Ishikawa (cell line): ENCODE measurements around the gene CMTM3.

Experiments
- EGR1 ChIP-seq: IDR thresholded peaks from 2 replicates; pipeline ENCODE4 v1.6.1; 2012
- NFIC ChIP-seq: IDR thresholded peaks from 2 replicates; pipeline ENCODE4 v1.6.1; 2012
- ZBTB7A ChIP-seq: IDR thresholded peaks from 2 replicates; pipeline ENCODE4 v1.6.1; 2012; ENCODE audit warnings: low read depth
- TF ChIP-seq, protein P1 (sequence below): IDR thresholded peaks from 2 replicates; pipeline ENCODE4 v1.6.1; 2012

DNA sequence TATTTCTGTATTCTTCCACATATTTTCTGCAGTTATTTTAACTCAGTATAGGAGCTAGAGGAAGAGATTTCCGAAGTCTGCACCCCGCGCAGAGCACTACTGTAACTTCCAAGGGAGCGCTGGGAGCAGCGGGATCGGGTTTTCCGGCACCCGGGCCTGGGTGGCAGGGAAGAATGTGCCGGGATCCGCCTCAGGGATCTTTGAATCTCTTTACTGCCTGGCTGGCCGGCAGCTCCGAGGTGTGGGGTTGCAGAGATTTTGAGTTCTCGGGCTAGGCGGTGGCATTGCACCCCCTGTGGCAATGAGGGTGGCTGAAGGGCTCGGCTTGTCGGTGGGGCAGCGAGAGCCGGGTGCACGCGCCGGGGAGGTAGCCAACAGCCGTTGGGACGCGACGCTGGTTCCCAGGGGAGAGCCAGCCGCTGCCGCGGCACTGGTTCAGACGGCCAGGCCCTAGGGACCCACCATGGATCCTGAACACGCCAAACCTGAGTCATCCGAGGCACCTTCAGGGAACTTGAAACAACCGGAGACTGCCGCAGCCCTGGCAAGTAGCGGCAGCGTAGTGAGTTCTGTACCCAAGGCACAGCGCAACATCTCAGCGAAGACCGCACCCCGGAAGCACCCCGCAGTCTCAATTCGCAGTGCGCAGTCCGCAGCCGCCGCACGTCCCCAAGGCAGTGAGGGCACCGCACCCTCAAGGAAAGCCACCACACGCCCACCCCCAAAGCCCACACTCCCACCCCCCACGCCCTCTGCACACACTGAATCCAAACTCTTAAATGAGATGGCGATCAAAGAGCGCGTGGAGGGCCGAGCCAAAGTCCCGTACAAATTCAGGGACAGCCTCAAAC is 38.2 kb upstream of the CMTM3 start, which contains the start of gene CMTM1:
- TF ChIP-seq NFIC, result no peak
- TF ChIP-seq, protein P1, sequence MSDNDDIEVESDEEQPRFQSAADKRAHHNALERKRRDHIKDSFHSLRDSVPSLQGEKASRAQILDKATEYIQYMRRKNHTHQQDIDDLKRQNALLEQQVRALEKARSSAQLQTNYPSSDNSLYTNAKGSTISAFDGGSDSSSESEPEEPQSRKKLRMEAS, result no peak
- no peak for TF ChIP-seq EGR1
- TF ChIP-seq ZBTB7A, result no peak
